Liver (tissue), 9 donors: Measurements from ENCODE around the gene DNAH2. TPM values are rescaled to one million over a fixed set of nuclear protein-coding genes. Genes with fewer than 3 reads are reported as not detected.

Source experiments
- DNase-seq: peaks from one replicate; pipeline ENCODE4 v3.0.0-alpha.2; 2017; ENCODE audit warnings: low spot score
- H3K27ac ChIP-seq, 2 donors: one replicate each; pipeline ENCODE4 v1.7.0; 2013; ENCODE audit warnings: inconsistent platforms in 2 of 2, low read length in 2 of 2, control low read depth in 1 of 2, low read depth in 1 of 2, mild to moderate bottlenecking in 1 of 2
- H3K27me3 ChIP-seq, 4 donors: one replicate each; pipeline versions ENCODE4 v1.6.1 to v1.7.0; 2013; ENCODE audit warnings: low read length in 3 of 4, inconsistent platforms in 1 of 4, mild to moderate bottlenecking in 1 of 4, moderate library complexity in 1 of 4; ENCODE audit not compliant: control insufficient read depth in 4 of 4, insufficient read depth in 4 of 4
- H3K36me3 ChIP-seq, 4 donors: one replicate each; pipeline versions ENCODE4 v1.6.1 to v1.7.0; 2013; ENCODE audit warnings: low read length in 3 of 4, mild to moderate bottlenecking in 3 of 4, low read depth in 1 of 4, moderate library complexity in 1 of 4; ENCODE audit not compliant: control insufficient read depth in 4 of 4, insufficient read depth in 3 of 4
- H3K4me1 ChIP-seq, 4 donors: one replicate each; pipeline versions ENCODE4 v1.6.1 to v1.7.0; 2013; ENCODE audit warnings: low read length in 3 of 4, mild to moderate bottlenecking in 3 of 4, moderate library complexity in 1 of 4; ENCODE audit not compliant: control insufficient read depth in 4 of 4, insufficient read depth in 4 of 4
- H3K4me3 ChIP-seq, 3 donors: one replicate each; pipeline versions ENCODE4 v1.6.1 to v1.7.0; 2013; ENCODE audit warnings: low read length in 3 of 3, control low read depth in 1 of 3, low read depth in 1 of 3, mild to moderate bottlenecking in 1 of 3
- H3K9ac ChIP-seq, 2 donors: one replicate each; pipeline ENCODE4 v1.7.0; 2013; ENCODE audit warnings: low read length in 2 of 2, mild to moderate bottlenecking in 2 of 2, moderate library complexity in 2 of 2, control low read depth in 1 of 2, low read depth in 1 of 2
- H3K9me3 ChIP-seq, 4 donors: one replicate each; pipeline versions ENCODE4 v1.6.1 to v1.7.0; 2013; ENCODE audit warnings: low read length in 3 of 4; ENCODE audit not compliant: control insufficient read depth in 4 of 4
- ATF3 ChIP-seq: IDR thresholded peaks from 2 replicates; pipeline ENCODE4 v1.6.1; 2016; ENCODE audit warnings: antibody characterized with exemption
- FOXA1 ChIP-seq: IDR thresholded peaks from 2 replicates; pipeline ENCODE4 v1.6.1; 2016; ENCODE audit warnings: antibody characterized with exemption
- FOXA2 ChIP-seq: IDR thresholded peaks from 2 replicates; pipeline ENCODE4 v1.6.1; 2016; ENCODE audit warnings: antibody characterized with exemption
- GABPA ChIP-seq, 2 donors: IDR thresholded peaks in 1 of 2; conservative IDR thresholded peaks in 1 of 2; 2 replicates each; pipeline ENCODE4 v1.6.1; 2016; ENCODE audit warnings: antibody characterized with exemption in 2 of 2, mild to moderate bottlenecking in 1 of 2, moderate library complexity in 1 of 2
- HNF4A ChIP-seq, 2 donors: conservative IDR thresholded peaks; 2 replicates each; pipeline ENCODE4 v1.6.1; 2016; ENCODE audit warnings: antibody characterized with exemption in 2 of 2, mild to moderate bottlenecking in 2 of 2
- HNF4G ChIP-seq: IDR thresholded peaks from 2 replicates; pipeline ENCODE4 v1.6.1; 2016; ENCODE audit warnings: antibody characterized with exemption
- JUND ChIP-seq, 2 donors: IDR thresholded peaks; 2 replicates each; pipeline ENCODE4 v1.6.1; 2016; ENCODE audit warnings: antibody characterized with exemption in 2 of 2
- NR2F2 ChIP-seq: IDR thresholded peaks from 2 replicates; pipeline ENCODE4 v1.6.1; 2016; ENCODE audit warnings: antibody characterized with exemption
- RAD21 ChIP-seq, 2 donors: IDR thresholded peaks; 2 replicates each; pipeline ENCODE4 v1.6.1; 2016; ENCODE audit warnings: antibody characterized with exemption in 2 of 2, mild to moderate bottlenecking in 2 of 2
- REST ChIP-seq: IDR thresholded peaks from 2 replicates; pipeline ENCODE4 v1.6.1; 2016; ENCODE audit warnings: antibody characterized with exemption, mild to moderate bottlenecking
- RXRA ChIP-seq, 2 donors: IDR thresholded peaks; 2 replicates each; pipeline ENCODE4 v1.6.1; 2017 to 2018; ENCODE audit warnings: antibody characterized with exemption in 2 of 2, mild to moderate bottlenecking in 1 of 2
- TAF1 ChIP-seq: conservative IDR thresholded peaks from 2 replicates; pipeline ENCODE4 v1.6.1; 2016; ENCODE audit warnings: antibody characterized with exemption, mild to moderate bottlenecking
- YY1 ChIP-seq: IDR thresholded peaks from 2 replicates; pipeline ENCODE4 v1.6.1; 2016; ENCODE audit warnings: antibody characterized with exemption, mild to moderate bottlenecking
- WGBS: extraction: QIAGEN DNeasy Blood & Tissue Kit; methylation state at CpG from one replicate; pipeline ENCODE4 v1.1.7; 2013; 5-methylcytosine and 5-hydroxymethylcytosine counted together
- polyA plus RNA-seq, 2 donors: library from polyadenylated mRNA; stranded (reverse) in 1 of 2; unstranded in 1 of 2; fragments of 200-250 nt in 1 of 2; fragments of >200 nt in 1 of 2; fragmentation: Nextera tagmentation in 1 of 2; extraction: Ambion mirVana in 1 of 2; gene quantifications; one replicate each; pipeline versions ENCODE4 v1.2.1 to v1.2.3, GENCODE V29; 2013 to 2015
- total RNA-seq, 2 donors: library from RNA; depleted of rRNA; stranded (reverse); fragments of >200 nt; gene quantifications; one replicate each; pipeline ENCODE4 v1.2.3, GENCODE V29; 2014
- TF ChIP-seq, protein P1 (sequence below): IDR thresholded peaks from 2 replicates; pipeline ENCODE4 v1.6.1; 2016; ENCODE audit warnings: antibody characterized with exemption
- TF ChIP-seq, protein P2 (sequence below): IDR thresholded peaks from 2 replicates; pipeline ENCODE4 v1.6.1; 2016; ENCODE audit warnings: antibody characterized with exemption
- TF ChIP-seq, protein P3 (sequence below): fragments of 150-350 bp; IDR thresholded peaks from 2 replicates; pipeline ENCODE4 v1.5.1; 2017; ENCODE audit warnings: improper control_type of control experiment, low read depth, low read length; ENCODE audit not compliant: missing input control
- donor health status: healthy.
- donor health status: healthy.
- donor health status: healthy.
- donor health status: healthy.
- donor health status: healthy.

Gene DNAH2
- total and polyA plus RNA-seq, 4 donors = under 0.01 to 0.25 (median 0.05) TPM

- Histone ChIP-seq H3K36me3 (no peaks in the 10 kb centered on the region), H3K9me3 (no peaks in the 10 kb centered on the region), H3K4me3 (no peak overlapping the region), H3K27ac (no peak overlapping the region), H3K9ac (no peak overlapping the region), H3K4me1 (no peaks in the 10 kb centered on the region), H3K27me3 (peaks cover 0 to 2% (median 0%) of the 10 kb centered on the region in 4 donors)
- DNase-seq = no peak
- WGBS = 43% methylated on average over 13 of the region's 13 CpGs
- TF ChIP-seq FOXA2 (no peak), TAF1 (no peak), FOXA1 (no peak), REST (no peak), RXRA (IDR thresholded peaks at IDR 0.05) (no peak), JUND (IDR thresholded peaks at IDR 0.05) (no peak), YY1 (no peak), GABPA (IDR thresholded peaks at IDR 0.05 in 1 of 2, conservative IDR thresholded peaks at IDR 0.05 in 1 of 2) (no peak), HNF4A (conservative IDR thresholded peaks at IDR 0.05) (no peak), RAD21 (IDR thresholded peaks at IDR 0.05) (no peak), HNF4G (no peak), NR2F2 (no peak), ATF3 (no peak)
- TF ChIP-seq, protein P1, sequence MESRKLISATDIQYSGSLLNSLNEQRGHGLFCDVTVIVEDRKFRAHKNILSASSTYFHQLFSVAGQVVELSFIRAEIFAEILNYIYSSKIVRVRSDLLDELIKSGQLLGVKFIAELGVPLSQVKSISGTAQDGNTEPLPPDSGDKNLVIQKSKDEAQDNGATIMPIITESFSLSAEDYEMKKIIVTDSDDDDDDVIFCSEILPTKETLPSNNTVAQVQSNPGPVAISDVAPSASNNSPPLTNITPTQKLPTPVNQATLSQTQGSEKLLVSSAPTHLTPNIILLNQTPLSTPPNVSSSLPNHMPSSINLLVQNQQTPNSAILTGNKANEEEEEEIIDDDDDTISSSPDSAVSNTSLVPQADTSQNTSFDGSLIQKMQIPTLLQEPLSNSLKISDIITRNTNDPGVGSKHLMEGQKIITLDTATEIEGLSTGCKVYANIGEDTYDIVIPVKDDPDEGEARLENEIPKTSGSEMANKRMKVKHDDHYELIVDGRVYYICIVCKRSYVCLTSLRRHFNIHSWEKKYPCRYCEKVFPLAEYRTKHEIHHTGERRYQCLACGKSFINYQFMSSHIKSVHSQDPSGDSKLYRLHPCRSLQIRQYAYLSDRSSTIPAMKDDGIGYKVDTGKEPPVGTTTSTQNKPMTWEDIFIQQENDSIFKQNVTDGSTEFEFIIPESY = no peak
- TF ChIP-seq, protein P2, sequence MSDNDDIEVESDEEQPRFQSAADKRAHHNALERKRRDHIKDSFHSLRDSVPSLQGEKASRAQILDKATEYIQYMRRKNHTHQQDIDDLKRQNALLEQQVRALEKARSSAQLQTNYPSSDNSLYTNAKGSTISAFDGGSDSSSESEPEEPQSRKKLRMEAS = no peak
- TF ChIP-seq, protein P3, sequence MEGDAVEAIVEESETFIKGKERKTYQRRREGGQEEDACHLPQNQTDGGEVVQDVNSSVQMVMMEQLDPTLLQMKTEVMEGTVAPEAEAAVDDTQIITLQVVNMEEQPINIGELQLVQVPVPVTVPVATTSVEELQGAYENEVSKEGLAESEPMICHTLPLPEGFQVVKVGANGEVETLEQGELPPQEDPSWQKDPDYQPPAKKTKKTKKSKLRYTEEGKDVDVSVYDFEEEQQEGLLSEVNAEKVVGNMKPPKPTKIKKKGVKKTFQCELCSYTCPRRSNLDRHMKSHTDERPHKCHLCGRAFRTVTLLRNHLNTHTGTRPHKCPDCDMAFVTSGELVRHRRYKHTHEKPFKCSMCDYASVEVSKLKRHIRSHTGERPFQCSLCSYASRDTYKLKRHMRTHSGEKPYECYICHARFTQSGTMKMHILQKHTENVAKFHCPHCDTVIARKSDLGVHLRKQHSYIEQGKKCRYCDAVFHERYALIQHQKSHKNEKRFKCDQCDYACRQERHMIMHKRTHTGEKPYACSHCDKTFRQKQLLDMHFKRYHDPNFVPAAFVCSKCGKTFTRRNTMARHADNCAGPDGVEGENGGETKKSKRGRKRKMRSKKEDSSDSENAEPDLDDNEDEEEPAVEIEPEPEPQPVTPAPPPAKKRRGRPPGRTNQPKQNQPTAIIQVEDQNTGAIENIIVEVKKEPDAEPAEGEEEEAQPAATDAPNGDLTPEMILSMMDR = no peak
These were observed 86.4 kb downstream of the DNAH2 start for GRCh38 chr17:7803981-7804380.

- Histone ChIP-seq H3K9me3 (no peaks in the 10 kb centered on the region), H3K27me3 (peaks cover 0 to 2% (median 0%) of the 10 kb centered on the region in 4 donors), H3K27ac (no peak overlapping the region), H3K36me3 (no peaks in the 10 kb centered on the region), H3K4me1 (no peaks in the 10 kb centered on the region), H3K4me3 (no peak overlapping the region), H3K9ac (no peak overlapping the region)
- DNase-seq = no peak
- 79% methylated on average over 6 of the region's 6 CpGs for WGBS
- TF ChIP-seq JUND (IDR thresholded peaks at IDR 0.05) (no peak), NR2F2 (no peak), REST (no peak), TAF1 (no peak), HNF4G (no peak), FOXA2 (no peak)
- TF ChIP-seq, protein P1 = no peak
- TF ChIP-seq, protein P3 = no peak
These were observed 89.0 kb downstream of the DNAH2 start for GRCh38 chr17:7806587-7806986.
